IMR-90 (cell line): Measurements from ENCODE around the gene TXNDC15. TPM values are rescaled to one million over a fixed set of nuclear protein-coding genes. Genes with fewer than 3 reads are reported as not detected.

Experiments
- ATAC-seq: fragments of 200-7000 bp; cut with Tn5 transposase; 2 replicates; pipeline ENCODE4 v1.9.1; 2020; ENCODE audit warnings: low read depth, mild to moderate bottlenecking, moderate library complexity
- BruUV-seq: library from RNA; stranded (reverse); fragments of 400-500 nt; replicated peaks from 2 replicates; lab custom pipeline; 2021; lab: Mats Ljungman, UMichigan
- CTCF ChIA-PET: fragments of 300-600 bp; formaldehyde crosslinking; extraction: SDS; loops from one replicate; lab custom pipeline; 2021; ENCODE audit warnings: antibody characterized with exemption; lab: Yijun Ruan, JAX
- POLR2A ChIA-PET: fragments of 300-600 bp; sonication (Branson Sonifier 250); formaldehyde crosslinking; loops from one replicate; lab custom pipeline; 2022; ENCODE audit warnings: antibody characterized with exemption; ENCODE audit not compliant: unreplicated experiment; lab: Charles Lee
- DNase-seq: peaks from one replicate; pipeline ENCODE4 v3.0.0; 2013
- H2AFZ ChIP-seq: replicated peaks from 2 replicates; pipeline ENCODE3; 2013; ENCODE audit warnings: low read length, mild to moderate bottlenecking; ENCODE audit not compliant: poor library complexity
- H2AK5ac ChIP-seq: 2 replicates; pipeline ENCODE4 v1.6.1; 2013; ENCODE audit warnings: low read depth, low read length, inconsistent platforms
- H2AK9ac ChIP-seq: replicated peaks from 2 replicates; pipeline ENCODE3; 2013; ENCODE audit warnings: mild to moderate bottlenecking, low read depth, low read length, moderate library complexity; ENCODE audit not compliant: poor library complexity
- H2BK120ac ChIP-seq: 2 replicates; pipeline ENCODE4 v1.6.1; 2013; ENCODE audit warnings: low read depth, low read length, inconsistent platforms
- H2BK15ac ChIP-seq: 3 replicates; pipeline ENCODE4 v1.6.1; 2013; ENCODE audit warnings: low read depth, low read length, inconsistent platforms
- H2BK20ac ChIP-seq: 2 replicates; pipeline ENCODE4 v1.6.1; 2013; ENCODE audit warnings: low read depth, mild to moderate bottlenecking, inconsistent platforms, low read length, moderate library complexity
- H2BK5ac ChIP-seq: 2 replicates; pipeline ENCODE4 v1.6.1; 2013; ENCODE audit warnings: mild to moderate bottlenecking, low read depth, low read length, inconsistent platforms; ENCODE audit not compliant: poor library complexity, severe bottlenecking
- H3K14ac ChIP-seq: replicated peaks from 2 replicates; pipeline ENCODE4 v1.6.1; 2013; ENCODE audit warnings: low read depth, low read length, inconsistent platforms
- H3K18ac ChIP-seq: 2 replicates; pipeline ENCODE4 v1.6.1; 2013; ENCODE audit warnings: low read depth, low read length, control low read depth
- H3K23ac ChIP-seq: 2 replicates; pipeline ENCODE4 v1.6.1; 2013; ENCODE audit warnings: low read depth, low read length, inconsistent platforms
- H3K27ac ChIP-seq: 2 replicates; pipeline ENCODE4 v1.5.1; 2013; ENCODE audit warnings: mild to moderate bottlenecking, control low read depth, low read length; ENCODE audit not compliant: insufficient read depth
- H3K27me3 ChIP-seq: 2 replicates; pipeline ENCODE4 v1.6.1; 2013; ENCODE audit warnings: low read length; ENCODE audit not compliant: control insufficient read depth, insufficient read depth
- H3K36me3 ChIP-seq: 2 replicates; pipeline ENCODE4 v1.6.1; 2013; ENCODE audit warnings: low read length, mixed read lengths; ENCODE audit not compliant: control insufficient read depth, insufficient read depth
- H3K4ac ChIP-seq: 2 replicates; pipeline ENCODE4 v1.6.1; 2013; ENCODE audit warnings: low read depth, low read length, inconsistent platforms
- H3K4me1 ChIP-seq: 2 replicates; pipeline ENCODE4 v1.6.1; 2013; ENCODE audit warnings: low read length, mixed read lengths; ENCODE audit not compliant: control insufficient read depth, insufficient read depth
- H3K4me2 ChIP-seq: 2 replicates; pipeline ENCODE4 v1.6.1; 2013; ENCODE audit warnings: low read depth, mild to moderate bottlenecking, control low read depth, low read length, moderate library complexity
- H3K4me3 ChIP-seq: 2 replicates; pipeline ENCODE4 v1.5.1; 2013; ENCODE audit warnings: low read depth, mild to moderate bottlenecking, control low read depth, low read length, moderate library complexity; ENCODE audit not compliant: insufficient read depth
- H3K56ac ChIP-seq: 2 replicates; pipeline ENCODE4 v1.6.1; 2013; ENCODE audit warnings: low read length, inconsistent platforms; ENCODE audit not compliant: insufficient read depth; ENCODE audit errors: extremely low read depth
- H3K79me1 ChIP-seq, 2 experiments: 2 replicates each; pipeline ENCODE4 v1.6.1; 2013; ENCODE audit warnings: low read length in 2 of 2, inconsistent platforms in 1 of 2, low read depth in 1 of 2
- H3K9ac ChIP-seq: 2 replicates; pipeline ENCODE4 v1.6.1; 2013; ENCODE audit warnings: low read depth, low read length, control low read depth
- H3K9me1 ChIP-seq: 2 replicates; pipeline ENCODE4 v1.6.1; 2013; ENCODE audit warnings: low read length, inconsistent platforms; ENCODE audit not compliant: insufficient read depth
- H3K9me3 ChIP-seq: 2 replicates; pipeline ENCODE4 v1.6.1; 2013; ENCODE audit warnings: low read length; ENCODE audit not compliant: control insufficient read depth, insufficient read depth
- H4K20me1 ChIP-seq: 2 replicates; pipeline ENCODE4 v1.6.1; 2013; ENCODE audit warnings: low read length, inconsistent platforms; ENCODE audit not compliant: insufficient read depth
- H4K5ac ChIP-seq: 2 replicates; pipeline ENCODE4 v1.6.1; 2013; ENCODE audit warnings: mild to moderate bottlenecking, low read depth, low read length, control low read depth
- H4K8ac ChIP-seq, 2 experiments: 2 replicates each; pipeline ENCODE4 v1.6.1; 2013; ENCODE audit warnings: low read depth in 2 of 2, low read length in 2 of 2, control low read depth in 1 of 2, inconsistent platforms in 1 of 2
- H4K91ac ChIP-seq: 2 replicates; pipeline ENCODE4 v1.6.1; 2013; ENCODE audit warnings: low read depth, low read length, inconsistent platforms; ENCODE audit not compliant: insufficient read depth
- BHLHE40 ChIP-seq: fragments of 150-350 bp; IDR thresholded peaks from 2 replicates; pipeline ENCODE4 v1.6.1; 2016; ENCODE audit warnings: mild to moderate bottlenecking, low read depth, low read length
- CEBPB ChIP-seq: IDR thresholded peaks from 2 replicates; pipeline ENCODE4 v1.6.1; 2012; ENCODE audit warnings: low read depth, low read length, improper control_type of control experiment
- CHD1 ChIP-seq: IDR thresholded peaks from 2 replicates; pipeline ENCODE4 v1.6.1; 2012; ENCODE audit warnings: low read depth, low read length, improper control_type of control experiment
- CTCF ChIP-seq: conservative IDR thresholded peaks from 2 replicates; pipeline ENCODE4 v1.5.1; 2012; ENCODE audit warnings: mild to moderate bottlenecking, low read depth, low read length, improper control_type of control experiment
- ELK1 ChIP-seq: fragments of 150-350 bp; IDR thresholded peaks from 2 replicates; pipeline ENCODE4 v1.6.1; 2016; ENCODE audit warnings: low read depth, mild to moderate bottlenecking, low read length, moderate library complexity, borderline replicate concordance
- MAFK ChIP-seq: IDR thresholded peaks from 2 replicates; pipeline ENCODE4 v1.6.1; 2012; ENCODE audit warnings: low read depth, low read length, improper control_type of control experiment
- MAZ ChIP-seq: IDR thresholded peaks from 2 replicates; pipeline ENCODE4 v1.6.1; 2012; ENCODE audit warnings: low read depth, mild to moderate bottlenecking, low read length, improper control_type of control experiment, moderate library complexity, borderline replicate concordance
- MXI1 ChIP-seq: IDR thresholded peaks from 2 replicates; pipeline ENCODE4 v1.6.1; 2012; ENCODE audit warnings: low read depth, mild to moderate bottlenecking, low read length, moderate library complexity, borderline replicate concordance
- NFE2L2 ChIP-seq: fragments of 150-350 bp; IDR thresholded peaks from 2 replicates; pipeline ENCODE4 v1.6.1; 2016; ENCODE audit warnings: low read depth, mild to moderate bottlenecking, low read length
- POLR2A ChIP-seq: IDR thresholded peaks from 2 replicates; pipeline ENCODE4 v1.6.1; 2012; ENCODE audit warnings: mild to moderate bottlenecking, low read depth, low read length
- RAD21 ChIP-seq: IDR thresholded peaks from 2 replicates; pipeline ENCODE4 v1.6.1; 2012; ENCODE audit warnings: low read length, improper control_type of control experiment
- RCOR1 ChIP-seq: IDR thresholded peaks from 2 replicates; pipeline ENCODE4 v1.6.1; 2012; ENCODE audit warnings: mild to moderate bottlenecking, low read length, improper control_type of control experiment; ENCODE audit not compliant: insufficient replicate concordance
- RFX5 ChIP-seq: IDR thresholded peaks from 2 replicates; pipeline ENCODE4 v1.8.0; 2012; ENCODE audit warnings: low read depth, mild to moderate bottlenecking, low read length, moderate library complexity
- WGBS, 2 experiments: methylation state at CpG; one replicate each; pipeline versions ENCODE4 v1.1.5 to v1.1.7; 2013; ENCODE audit warnings: missing lambda C conversion rate in 2 of 2; ENCODE audit not compliant: insufficient read length in 1 of 2; ENCODE audit errors: extremely low coverage in 2 of 2; 5-methylcytosine and 5-hydroxymethylcytosine counted together
- dilution Hi-C: fragments of 300-500 bp; cut with HindIII; formaldehyde crosslinking; loops from one replicate; pipeline ENCODE4 v1.14.3; 2018; ENCODE audit warnings: low sequenced_read_pairs; ENCODE audit not compliant: unreplicated experiment
- in situ Hi-C: fragments of 300-500 bp; cut with MboI; formaldehyde crosslinking; loops from 3 replicates; pipeline ENCODE4 v1.14.3; 2019; ENCODE audit warnings: low sequenced_read_pairs, inconsistent platforms, mixed read lengths
- intact Hi-C: fragments of 100-400 bp; cut with micrococcal nuclease; formaldehyde crosslinking; loops from 2 replicates; pipeline ENCODE4 v1.10.0; 2022
- polyA plus RNA-seq, 3 experiments: library from polyadenylated mRNA; depleted of rRNA; stranded (reverse); fragments of >200 nt; gene quantifications; 2 replicates each; pipeline ENCODE4 v1.2.3, GENCODE V29; 2012; ENCODE audit warnings: low replicate concordance in 1 of 3
- total RNA-seq: library from RNA; depleted of rRNA; stranded (reverse); fragments of >200 nt; gene quantifications from 2 replicates; pipeline ENCODE4 v1.2.3, GENCODE V29; 2012

TXNDC15 gene
- total and polyA plus RNA-seq, 2 of the 4 experiments (the other 2 are of a cell fraction): 87.0 to 125 TPM

- TF ChIP-seq CEBPB: no peak
Measured at GRCh38 chr5:134845852-134846640, 28.1 kb upstream of the TXNDC15 start, which contains the start of gene C5orf24 (continued).

- intact Hi-C loops: no loop called here
- TF ChIP-seq CHD1 (no peak), CTCF (no peak), ELK1 (no peak), POLR2A (no peak), RFX5 (no peak), MAFK (no peak), RCOR1 (no peak), NFE2L2 (no peak), MXI1 (no peak), RAD21 (no peak), BHLHE40 (no peak), MAZ (no peak)
- peak overlapping the region; percentile 94 for H3K56ac ChIP-seq
- H4K8ac ChIP-seq: peak overlapping the region; percentile 15 to 96
- H3K9ac ChIP-seq: peak overlapping the region; percentile 99
- peak overlapping the region; percentile 73 for H4K91ac ChIP-seq
- H4K20me1 ChIP-seq: peaks cover 27% of the 10 kb centered on the region; the same call in 1 of the 2 replicates
- no peak overlapping the region for H2BK20ac ChIP-seq
- H4K5ac ChIP-seq: peak overlapping the region; percentile 81
- ChIA-PET POLR2A (interaction anchor here (0.5 to 0.6 kb wide), 2 partner anchors 15 to 16 kb away, joined by 3 to 4 read pairs; no protein-coding TSS in a partner anchor), CTCF (no interaction called here)
- ATAC-seq (peak; percentile 1; the same call in 1 of the 2 replicates), DNase-seq (no peak)
- peak overlapping the region; percentile 82 for H3K18ac ChIP-seq
- peak overlapping the region; percentile 95 for H3K4me2 ChIP-seq
- H3K9me1 ChIP-seq: peaks cover 8% of the 10 kb centered on the region; the same call in 1 of the 2 replicates
- dilution Hi-C loops: no loop called here
- peak overlapping the region; percentile 97 for H3K14ac ChIP-seq
- peak overlapping the region; percentile 22; the same call in 1 of the 2 replicates for H2BK120ac ChIP-seq
- H2BK5ac ChIP-seq: peak overlapping the region; percentile 84
- H2AK9ac ChIP-seq: peak overlapping the region; percentile 84
- BruUV-seq: TSS peak; percentile 30
- H3K36me3 ChIP-seq: peaks cover 9% of the 10 kb centered on the region
- peak overlapping the region; percentile 98 for H3K4me3 ChIP-seq
- H3K27me3 ChIP-seq: no peaks in the 10 kb centered on the region
- H3K4me1 ChIP-seq: peaks cover 18% of the 10 kb centered on the region
- no peaks in the 10 kb centered on the region for H3K9me3 ChIP-seq
- peak overlapping the region; percentile 95 for H3K4ac ChIP-seq
- in situ Hi-C loops: no loop called here
- H3K79me1 ChIP-seq: peaks cover 0 to 56% of the 10 kb centered on the region in 2 experiments; a peak in 3 of 4 replicates
- WGBS, 2 experiments: no CpG with 5 or more reads among the region's 11 CpGs
- H2BK15ac ChIP-seq: peak overlapping the region; percentile 16; the same call in 1 of the 3 replicates
- H2AFZ ChIP-seq: peak overlapping the region; percentile 94
- peak overlapping the region; percentile 89 for H3K27ac ChIP-seq
- H2AK5ac ChIP-seq: peak overlapping the region; percentile 79
- H3K23ac ChIP-seq: peak overlapping the region; percentile 98
Measured at GRCh38 chr5:134846641-134846960, 27.6 kb upstream of the TXNDC15 start.
